EH (cell line): ENCODE measurements around the gene TTC16.
A peak's percentile ranks its signal among the peaks of the same experiment; 100 is the strongest.
"Not testable (repeated sequence)": the region's sequence is repeated elsewhere in the genome, so short reads cannot be mapped to it uniquely, and the experiment has no call there.

ENCODE experiments used
- DNase-seq: peaks from one replicate; pipeline ENCODE4 v3.0.0-alpha.2; 2015; ENCODE audit warnings: low read depth

TTC16 gene

DNA sequence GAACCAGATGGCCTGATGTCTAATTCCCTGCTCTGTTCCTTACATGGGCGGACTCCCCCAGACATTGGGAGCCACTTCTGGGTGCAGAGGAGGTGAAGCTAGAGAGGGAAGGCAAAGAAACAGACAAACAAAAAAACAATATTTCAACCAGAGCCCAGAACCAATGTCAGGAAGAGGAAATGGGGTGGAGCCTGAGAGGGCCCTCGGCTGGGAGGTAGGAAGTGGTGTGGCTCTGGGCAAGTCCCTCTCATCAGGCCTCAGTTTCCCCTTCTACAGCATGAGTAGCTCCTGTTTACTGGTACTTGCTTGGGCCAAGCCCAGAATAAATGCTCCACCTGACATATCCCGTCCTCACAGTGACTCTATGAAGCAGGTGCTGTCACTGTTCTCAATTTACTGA lies 51.5 kb downstream of the TTC16 start:
- DNase-seq, result no peak

DNA sequence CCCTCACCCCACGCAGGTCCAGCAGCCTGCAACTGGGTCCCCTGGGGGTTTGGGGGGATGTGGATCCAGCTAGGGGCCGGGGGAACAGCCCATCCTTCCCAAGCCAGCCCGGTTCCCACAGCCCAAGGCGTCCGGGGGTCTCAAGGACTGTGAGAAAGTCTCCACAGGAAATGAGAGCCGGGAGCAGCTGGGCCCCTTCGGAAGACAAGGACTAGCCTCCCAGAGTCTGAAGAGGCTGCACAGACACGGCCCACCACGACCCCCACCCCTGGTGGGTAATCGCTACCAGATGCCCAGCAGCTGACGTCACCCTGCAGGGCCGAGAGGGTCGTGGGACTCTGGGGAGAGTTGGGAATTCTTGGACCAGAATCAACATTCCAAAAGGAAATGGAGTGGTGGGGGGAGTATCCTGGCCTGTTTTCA lies 52.0 kb downstream of the TTC16 start:
- peak; percentile 56 for DNase-seq

GRCh38 chr9:127768698-127769097 lies 52.8 kb downstream of the TTC16 start:
- no peak for DNase-seq

DNA sequence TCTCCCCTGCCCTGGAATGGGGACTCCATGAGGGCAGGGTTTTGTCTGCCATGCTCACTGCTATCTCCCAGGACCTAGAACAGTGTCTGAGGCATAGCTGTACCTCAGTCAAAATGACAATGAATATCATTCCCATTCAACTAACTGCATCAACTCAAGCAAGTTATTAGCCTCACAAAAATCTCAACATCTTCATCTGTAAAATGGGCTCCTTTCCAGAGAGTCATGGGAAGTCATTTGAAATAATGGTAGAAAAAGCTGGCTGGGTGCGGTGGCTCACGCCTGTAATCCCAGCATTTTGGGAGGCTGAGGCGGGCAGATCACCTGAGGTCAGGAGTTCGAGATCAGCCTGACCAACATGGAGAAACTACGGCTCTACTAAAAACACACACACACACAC lies 53.2 kb downstream of the TTC16 start:
- DNase-seq, result no peak

GRCh38 chr9:127769929-127770582 lies 54.2 kb downstream of the TTC16 start:
- no peak for DNase-seq

GRCh38 chr9:127770583-127770904 lies 54.7 kb downstream of the TTC16 start:
- no peak for DNase-seq

DNA sequence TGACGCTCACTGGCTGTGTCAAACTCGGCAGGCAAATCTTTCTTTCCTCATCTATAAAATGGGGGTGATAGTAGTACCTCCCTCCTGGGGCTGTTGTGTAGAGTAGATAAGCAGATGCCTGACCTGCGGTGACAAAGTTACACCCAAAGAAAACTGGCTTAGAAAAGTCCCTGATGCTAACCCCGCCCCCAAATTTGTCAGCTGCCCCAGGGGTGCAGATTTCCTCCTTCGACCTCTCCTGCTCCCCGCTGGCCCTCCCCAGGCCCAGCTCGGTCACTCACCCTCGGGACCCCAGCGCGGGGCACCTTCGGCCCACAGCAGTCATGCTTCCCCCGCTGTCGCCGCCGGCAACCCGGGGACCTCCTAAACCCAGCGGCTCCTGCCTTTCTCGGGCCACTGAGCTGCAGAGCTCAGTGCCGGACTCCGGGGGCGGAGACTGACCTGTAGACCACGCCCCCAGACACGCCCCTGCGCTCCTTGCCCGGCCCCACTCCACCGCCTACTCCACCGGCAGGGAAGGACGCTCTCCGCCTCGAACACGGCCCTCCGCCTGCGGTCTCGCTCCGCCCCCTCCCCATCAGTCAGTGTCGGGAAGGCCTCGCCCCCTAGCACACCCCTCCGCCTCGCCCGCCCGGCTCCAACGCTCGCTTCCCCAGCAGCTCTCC lies 55.2 kb downstream of the TTC16 start:
- peak; percentile 99 for DNase-seq

GRCh38 chr9:127771570-127772189 lies 55.8 kb downstream of the TTC16 start:
- no peak for DNase-seq

DNA sequence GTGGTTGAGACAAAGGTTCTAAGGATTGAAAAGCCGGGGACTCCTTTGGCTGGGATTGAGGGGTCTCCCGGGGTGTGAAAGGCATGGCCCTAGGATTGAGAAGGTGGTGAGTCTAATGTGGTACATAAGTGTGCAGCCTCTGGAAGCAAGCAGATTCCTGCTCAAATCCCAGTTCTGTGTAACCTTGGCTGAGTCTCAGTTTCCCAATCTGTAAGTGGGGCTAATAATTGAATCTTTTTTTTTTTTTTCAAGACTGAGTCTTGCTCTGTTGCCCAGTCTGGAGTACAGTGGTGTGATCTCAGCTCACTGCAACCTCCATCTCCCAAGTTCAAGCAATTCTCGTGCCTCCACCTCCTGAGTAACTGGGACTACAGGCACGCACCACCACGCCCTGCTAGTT lies 56.7 kb downstream of the TTC16 start:
- DNase-seq, result no peak

DNA sequence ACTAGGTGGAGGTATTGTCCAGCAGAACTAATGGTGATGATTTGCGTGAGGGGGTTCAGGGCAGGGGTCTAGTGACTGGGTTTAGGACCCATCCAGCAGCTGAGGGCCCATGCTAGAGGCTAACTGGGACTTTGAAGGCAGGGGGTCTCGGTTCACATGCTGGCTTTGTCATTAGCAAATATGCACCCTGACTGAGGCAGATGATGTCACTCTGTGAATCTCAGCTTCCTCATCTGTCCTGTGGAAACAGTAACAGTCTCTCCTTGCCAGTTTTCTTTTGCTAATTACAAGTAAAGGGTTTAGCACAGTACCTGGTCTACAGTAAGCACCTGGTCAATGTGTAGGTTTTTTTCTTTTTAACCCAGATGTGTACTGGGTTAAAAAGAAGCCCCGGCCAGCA lies 57.4 kb downstream of the TTC16 start:
- no peak for DNase-seq

DNA sequence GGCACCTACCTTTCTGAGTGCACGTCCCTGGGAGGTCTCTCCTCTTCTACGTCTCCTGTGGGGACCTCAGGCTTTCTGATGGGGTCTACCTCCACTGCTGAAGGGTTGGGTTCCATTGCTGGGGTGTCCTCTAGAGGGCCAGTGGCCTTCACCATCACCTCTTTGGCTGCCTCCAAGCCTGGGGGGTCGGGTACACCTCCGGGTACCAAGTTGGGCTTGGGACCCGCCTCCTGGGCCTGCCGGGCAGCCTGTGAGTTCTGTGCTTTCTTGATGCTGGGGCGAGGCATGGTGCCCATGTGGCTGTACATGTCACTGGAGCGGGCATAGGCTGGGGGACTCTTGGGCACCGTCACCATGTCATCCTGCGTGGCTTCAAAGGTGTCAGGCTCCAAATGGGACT lies 58.1 kb downstream of the TTC16 start:
- no peak for DNase-seq

- DNase-seq, result no peak
Observed at GRCh38 chr9:127776195-127776923, 60.5 kb downstream of the TTC16 start.

DNA sequence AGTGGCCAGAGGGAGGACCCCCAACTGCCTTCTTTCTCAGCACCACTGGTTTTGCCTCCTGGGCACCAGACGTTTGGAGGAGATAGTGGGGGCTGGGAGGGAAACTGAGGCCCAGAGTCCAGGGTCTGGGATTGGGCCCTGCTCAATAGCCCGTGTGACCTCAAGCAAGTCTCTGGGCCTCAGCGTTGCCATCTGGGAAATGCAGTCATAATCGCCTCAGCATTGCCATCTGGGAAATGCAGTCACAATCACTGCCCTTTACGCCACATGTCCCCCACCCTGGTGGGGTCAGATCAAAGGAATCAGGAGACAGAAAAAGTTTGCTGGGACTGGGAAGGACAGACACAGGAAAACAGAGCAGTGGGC lies 61.0 kb downstream of the TTC16 start:
- no peak for DNase-seq

GRCh38 chr9:127777368-127777980 lies 61.6 kb downstream of the TTC16 start:
- DNase-seq, result no peak

GRCh38 chr9:127778280-127779135 lies 62.6 kb downstream of the TTC16 start, which contains the start of gene SH2D3C:
TSS of gene SH2D3C (minus strand) at chr9:127778666. CDS start at chr9:127778627, 39 bp downstream.
- no peak for DNase-seq

DNA sequence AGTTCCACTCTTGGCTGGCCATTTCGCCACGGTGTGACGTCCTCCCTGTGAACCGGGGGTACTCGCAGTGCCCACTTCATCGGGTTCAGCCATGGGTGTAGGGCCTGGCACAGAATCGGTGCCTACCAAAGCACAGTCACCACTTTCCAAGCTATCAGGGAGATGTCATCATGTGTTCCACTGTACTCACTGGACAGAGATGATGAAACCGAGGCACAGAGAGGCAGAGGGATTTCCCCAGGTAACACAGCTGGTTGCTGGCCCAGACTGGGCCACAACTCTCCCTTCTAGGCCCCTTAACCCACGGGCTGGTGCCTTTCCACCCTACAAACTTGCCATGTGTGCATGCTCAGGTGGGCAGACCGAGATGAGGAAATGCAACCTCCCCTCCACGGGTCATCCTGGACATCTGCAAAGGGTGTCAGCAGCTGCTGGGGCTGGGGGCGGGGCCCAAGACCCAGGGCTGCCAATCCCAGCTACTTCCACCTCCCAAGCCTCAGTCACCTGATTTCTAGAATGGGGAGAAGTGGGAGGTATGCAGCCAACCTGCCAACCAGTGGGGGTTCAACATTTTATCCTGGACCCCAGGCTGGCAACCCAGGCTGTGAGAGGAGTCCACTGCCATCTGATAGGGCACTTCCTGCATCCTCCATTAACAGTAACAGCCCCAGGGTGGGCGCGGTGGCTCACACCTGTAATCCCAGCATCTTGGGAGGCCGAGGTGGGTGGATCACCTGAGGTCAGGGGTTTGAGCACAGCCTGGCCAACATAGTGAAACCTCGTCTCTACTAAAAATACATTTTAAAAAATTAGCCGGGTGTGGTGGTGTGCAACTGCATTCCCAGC lies 63.5 kb downstream of the TTC16 start:
- DNase-seq, result no peak

DNA sequence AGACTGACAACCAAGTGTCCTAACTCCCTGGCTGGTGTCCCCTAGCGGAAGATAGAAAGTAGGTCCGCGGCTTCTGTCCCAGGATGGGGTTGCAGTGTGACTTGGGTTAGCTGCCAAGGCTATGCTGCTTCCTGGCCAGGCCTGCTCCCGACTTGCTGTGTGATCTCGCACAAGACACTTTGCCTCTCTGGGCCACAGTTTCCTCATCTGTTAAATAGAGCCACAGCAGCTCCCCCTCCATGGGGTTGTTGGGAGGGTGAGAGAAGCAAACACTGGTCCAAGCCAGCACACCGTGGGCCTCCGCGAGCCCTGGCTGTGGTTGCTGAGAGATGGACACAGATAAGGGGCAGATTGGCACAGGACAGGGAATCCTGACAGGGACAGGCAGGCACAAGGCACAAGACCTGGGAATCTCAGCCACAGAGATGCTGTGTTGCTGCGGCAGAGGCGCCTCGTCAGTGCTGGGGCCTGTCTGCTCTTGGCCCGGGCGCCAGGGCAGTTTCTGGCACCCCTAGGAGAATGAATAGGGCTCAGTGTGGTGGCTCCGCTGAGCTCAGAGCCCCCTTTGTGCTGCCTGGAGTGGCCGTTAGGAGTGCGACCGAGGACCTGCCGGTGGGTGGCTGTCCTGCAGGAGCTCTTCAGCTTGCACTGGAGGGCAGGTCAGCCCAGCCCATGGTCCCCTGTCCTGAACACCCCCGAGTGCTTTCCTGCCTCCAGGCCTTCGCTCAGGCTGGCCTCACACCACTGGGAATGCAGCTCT lies 64.4 kb downstream of the TTC16 start:
- DNase-seq, result no peak

DNA sequence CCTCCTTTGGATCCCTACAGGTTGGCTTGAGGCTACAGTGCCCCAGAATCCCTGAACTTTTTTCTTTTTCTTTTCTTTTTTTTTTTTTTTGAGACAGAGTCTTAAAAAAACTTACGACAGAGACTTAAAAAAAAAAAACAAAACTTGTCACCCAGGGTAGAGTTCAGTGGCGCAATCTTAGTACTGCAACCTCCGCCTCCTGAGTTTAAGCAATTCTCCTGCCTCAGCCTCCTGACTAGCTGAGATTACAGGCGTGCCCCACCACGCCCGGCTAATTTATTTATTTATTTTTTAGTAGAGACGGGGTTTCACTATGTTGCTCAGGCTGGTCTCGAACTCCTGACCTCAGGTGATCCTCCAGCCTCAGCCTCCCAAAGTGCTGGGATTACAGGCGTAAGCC lies 65.0 kb downstream of the TTC16 start:
- not testable (repeated sequence) for DNase-seq
